ENCODE data around the gene WFS1. TPM values are rescaled to one million over a fixed set of nuclear protein-coding genes. Genes with fewer than 3 reads are reported as not detected.

WFS1 gene
- total RNA-seq, 1 donor from 2014 or later, result 14.0 TPM

DNA sequence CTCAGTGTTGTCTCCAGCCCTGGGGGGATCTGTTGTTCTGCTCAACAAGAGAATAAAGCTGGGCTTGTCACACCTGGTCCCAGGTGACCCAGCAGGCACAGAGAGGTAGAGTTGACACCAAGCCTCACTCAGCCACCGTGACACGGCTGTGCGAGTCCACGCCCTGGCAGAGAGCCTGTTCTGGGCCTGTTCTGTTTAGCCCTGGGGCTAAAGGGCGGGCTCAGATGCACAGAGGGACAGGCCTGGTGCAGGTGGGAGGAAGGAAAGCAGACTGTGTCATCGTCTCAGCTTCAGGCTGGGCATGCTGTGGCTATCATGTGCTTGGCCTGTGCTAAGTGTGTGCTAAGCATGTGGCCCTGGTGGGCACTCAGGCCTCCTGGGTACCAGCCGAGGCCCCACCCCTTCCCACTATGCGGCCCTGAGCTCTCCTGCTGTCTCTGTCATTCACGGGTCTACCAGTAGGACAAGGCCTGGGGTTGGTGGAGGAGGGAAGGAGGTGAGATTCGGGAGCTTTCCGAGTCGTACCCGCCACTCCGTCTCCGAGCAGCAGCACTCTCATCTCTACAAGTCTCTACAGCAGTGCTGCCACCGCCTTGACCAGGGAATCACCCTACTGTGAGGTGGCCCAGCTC is 10.8 kb downstream of the WFS1 start:
- DNase-seq, result peak; percentile 55

DNA sequence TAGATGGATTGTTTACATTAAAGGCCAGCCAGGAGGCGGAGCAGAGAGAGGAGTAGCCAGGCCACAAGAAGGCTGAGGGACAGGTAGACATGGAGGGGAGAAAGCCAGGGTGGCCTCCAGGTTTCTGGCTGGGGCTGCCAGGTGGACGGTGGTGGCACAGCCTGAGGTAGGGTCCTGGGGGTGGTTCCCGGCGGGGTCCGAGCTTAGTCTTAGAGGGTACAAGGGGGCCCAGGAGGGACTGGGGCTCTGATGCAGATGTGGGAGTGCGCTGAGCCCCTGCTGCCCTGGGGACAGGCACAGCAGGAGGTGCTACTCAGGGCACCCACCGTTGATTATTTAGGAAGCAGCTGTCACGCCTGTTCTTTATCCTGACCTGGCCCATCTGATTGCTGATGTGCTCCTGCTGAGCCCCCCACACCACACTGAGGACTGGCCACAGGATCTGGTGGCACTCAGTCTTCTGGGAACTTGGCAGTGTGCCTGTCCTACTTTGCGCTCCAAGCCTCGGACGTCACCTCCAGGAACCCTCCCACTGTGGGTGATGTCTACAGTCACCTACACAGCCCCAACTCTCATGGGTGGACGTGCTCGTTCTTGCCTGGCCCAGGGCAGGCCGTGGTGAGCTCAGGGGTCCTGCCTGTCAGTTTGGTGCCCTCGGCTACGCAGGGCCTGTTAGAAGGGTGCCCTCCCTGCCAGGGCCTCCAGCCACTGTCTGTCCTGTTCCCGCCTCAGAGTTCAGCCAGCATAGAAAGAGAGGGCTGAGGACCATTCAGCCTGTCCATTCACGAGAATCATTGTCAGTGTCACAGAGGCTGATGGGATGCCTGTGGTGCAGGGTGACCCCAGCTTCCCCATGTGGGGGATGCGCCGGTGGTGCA is 12.0 kb downstream of the WFS1 start:
- DNase-seq, result peak; percentile 28

DNA sequence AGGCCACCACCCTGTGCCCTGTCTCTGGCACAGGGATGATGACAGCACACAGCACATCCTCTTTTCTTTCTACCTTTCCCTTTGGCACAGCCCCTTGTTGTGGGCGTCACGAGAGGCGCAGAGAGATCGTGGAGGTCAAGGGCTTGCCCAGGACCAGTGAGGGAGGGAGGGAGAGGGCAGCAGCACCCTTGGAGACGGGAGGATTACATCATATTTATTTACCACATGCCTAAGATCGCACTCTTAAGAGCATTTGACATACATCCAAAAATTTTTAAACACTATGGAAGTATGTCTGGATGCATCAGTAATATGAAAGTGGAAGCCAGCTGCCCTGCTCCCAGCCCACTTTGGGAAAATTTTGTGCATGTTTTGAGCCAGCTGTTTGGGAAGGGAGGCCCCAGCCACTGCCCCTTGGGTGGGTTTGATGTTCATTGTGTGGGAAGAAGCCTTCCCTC is 12.7 kb downstream of the WFS1 start:
- DNase-seq, result no peak

DNA sequence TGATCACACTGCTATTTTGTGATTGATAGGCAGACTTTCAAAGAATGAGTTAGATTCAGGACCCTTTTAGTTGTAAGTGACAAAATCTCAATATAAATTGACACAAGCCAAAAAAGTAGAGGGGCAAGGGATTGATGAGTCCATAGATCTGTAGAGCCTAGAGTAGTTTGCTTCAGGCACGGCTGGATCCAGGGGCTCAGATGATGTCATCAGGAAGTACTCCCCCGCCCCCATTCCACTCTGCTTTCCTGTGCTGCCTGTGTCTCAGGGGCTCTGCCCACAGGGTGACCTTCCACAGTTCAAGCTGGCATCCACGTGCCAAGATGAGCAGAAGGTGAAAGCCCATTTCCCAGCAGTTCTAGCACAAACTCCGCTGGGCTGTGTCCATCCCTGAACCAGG is 13.6 kb downstream of the WFS1 start:
- DNase-seq, result no peak

DNA sequence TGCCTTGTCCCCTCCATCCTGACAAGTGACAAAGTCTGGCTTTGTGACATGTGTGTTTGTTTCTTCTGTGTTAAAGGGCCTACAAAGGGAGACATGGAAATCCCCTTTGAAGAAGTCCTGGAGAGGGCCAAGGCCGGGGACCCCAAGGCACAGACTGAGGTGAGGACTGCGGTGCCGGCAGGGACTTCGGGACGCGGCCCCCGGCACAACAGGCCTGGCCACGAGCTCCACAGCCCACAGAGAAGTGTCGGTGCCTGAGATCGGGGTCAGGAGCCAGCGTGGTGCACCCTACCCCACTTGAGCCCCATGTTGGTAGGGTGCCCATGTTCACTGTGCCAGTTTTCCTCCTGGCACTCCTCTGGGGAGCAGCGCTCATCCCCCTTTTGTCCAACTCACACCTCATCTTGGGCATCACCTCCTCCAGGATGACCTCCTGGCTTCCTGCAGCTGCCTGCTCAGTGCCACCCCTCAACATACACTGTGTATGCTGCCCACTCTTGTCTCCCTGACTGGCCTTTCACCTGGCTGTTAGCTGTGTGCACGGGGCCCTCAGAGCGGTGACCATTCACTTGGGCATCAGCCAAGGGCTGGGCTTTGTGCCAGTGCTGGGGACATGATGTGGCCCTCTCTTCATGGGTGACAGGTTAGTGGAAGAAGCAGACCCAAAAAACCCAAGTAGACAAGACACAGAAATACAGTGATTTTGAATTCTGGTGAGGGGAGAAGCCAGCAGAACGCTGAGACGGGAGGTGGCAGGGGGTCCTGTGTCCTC is 17.6 kb downstream of the WFS1 start:
- DNase-seq, result no peak

DNA sequence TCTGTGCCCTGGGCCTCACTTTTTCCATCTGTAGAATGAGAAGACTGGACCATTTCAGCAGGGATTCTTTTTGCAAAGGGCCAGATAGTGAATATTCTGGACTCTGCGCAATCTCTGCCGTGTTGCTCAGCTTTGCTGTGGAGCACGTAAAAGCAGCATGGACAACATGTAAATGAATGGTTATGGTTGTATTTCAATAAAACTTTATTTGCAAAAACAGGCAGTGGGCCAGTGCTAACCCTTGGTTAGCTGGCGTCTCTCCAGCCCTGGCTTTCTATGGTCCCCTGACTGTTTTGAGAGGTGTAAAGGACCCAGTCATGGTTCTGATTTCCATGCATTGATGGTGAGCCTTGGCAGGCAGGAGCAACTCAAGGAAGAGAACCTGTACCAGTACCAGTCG is 18.7 kb downstream of the WFS1 start:
- no peak for DNase-seq

DNA sequence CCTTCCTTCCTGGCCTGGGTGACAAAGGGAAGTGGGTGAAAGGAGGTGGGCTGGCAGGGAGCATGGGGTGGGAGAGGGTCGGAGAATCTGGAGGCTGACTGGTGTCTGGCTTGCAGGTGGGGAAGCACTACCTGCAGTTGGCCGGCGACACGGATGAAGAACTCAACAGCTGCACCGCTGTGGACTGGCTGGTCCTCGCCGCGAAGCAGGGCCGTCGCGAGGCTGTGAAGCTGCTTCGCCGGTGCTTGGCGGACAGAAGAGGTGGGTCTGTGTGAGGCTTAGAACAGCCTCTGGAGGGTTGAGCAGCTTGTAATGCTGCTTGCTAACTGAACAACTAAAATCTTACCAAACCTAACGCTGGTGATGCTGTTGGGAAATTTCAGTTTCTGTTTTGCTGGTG is 19.2 kb downstream of the WFS1 start:
- DNase-seq, result no peak

DNA sequence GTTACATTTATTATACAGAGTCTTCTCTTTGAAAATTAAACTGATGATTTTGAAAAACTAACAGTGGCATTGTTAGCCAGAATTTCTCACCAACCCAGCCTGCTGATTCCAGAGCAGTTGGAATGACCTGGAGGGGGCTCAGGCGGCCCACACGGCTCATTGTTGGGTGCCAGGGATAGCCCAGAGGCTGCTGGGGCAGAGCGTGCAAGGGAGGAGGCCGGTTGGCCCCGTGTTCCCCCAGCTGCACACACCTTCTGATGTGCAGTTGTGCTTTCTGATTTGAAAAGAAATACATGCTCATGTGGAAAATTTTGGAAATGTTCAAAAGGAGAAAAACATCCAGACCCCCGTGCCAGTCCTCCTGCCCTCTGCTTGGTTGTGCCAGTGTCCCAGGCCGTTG is 20.6 kb downstream of the WFS1 start:
- DNase-seq, result no peak

DNA sequence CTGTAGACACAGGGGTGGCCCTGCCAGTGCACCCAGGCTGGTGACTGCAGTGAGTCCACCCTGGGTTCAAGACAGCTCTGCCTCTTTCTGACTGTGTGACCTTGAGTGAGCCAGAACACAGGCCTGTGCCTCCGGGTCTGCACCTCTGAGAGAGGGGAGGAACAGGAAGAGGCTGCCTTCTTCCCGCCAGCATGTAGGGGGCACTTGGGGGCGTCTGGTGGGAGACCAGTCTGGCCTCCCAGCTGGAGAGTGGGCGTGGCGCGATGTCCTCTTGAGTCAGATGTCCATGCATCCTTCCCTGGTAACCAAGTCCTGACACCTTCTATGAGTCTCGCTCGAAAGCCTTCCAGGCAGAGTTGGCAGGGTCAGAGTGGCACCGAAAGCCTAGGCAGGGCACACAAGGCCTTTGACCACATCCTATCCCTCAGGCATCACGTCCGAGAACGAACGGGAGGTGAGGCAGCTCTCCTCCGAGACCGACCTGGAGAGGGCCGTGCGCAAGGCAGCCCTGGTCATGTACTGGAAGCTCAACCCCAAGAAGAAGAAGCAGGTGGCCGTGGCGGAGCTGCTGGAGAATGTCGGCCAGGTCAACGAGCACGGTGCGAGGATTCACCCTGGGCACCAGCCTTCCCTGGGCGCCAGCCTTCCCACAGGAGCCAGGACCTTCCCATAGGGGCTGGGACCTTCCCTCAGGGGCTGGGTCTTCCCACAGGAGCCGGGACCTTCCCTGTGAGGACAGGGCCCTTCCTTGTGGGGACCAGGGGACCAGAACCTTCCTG is 21.3 kb downstream of the WFS1 start:
- DNase-seq, result no peak

DNA sequence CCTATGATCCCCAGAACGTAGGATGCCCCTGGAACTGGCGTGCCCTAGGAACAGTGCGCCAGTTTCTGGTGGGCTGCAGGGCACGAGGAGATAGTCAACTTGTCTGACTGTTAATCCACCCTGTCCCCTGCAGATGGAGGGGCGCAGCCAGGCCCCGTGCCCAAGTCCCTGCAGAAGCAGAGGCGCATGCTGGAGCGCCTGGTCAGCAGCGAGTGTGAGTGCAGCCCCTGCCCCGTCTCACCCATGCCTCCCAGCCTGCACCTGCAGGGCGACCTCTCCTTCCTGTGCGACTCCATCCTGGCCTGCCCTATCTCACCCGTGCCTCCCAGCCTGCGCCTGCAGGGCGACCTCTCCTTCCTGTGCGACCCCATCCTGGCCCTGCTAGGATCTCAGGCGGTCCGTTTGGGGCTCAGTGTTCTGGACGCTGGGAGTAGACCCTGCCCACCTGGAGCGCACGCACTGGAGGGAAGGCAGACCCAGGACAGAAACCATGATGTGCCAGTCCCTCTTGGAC is 22.2 kb downstream of the WFS1 start:
- DNase-seq, result no peak

DNA sequence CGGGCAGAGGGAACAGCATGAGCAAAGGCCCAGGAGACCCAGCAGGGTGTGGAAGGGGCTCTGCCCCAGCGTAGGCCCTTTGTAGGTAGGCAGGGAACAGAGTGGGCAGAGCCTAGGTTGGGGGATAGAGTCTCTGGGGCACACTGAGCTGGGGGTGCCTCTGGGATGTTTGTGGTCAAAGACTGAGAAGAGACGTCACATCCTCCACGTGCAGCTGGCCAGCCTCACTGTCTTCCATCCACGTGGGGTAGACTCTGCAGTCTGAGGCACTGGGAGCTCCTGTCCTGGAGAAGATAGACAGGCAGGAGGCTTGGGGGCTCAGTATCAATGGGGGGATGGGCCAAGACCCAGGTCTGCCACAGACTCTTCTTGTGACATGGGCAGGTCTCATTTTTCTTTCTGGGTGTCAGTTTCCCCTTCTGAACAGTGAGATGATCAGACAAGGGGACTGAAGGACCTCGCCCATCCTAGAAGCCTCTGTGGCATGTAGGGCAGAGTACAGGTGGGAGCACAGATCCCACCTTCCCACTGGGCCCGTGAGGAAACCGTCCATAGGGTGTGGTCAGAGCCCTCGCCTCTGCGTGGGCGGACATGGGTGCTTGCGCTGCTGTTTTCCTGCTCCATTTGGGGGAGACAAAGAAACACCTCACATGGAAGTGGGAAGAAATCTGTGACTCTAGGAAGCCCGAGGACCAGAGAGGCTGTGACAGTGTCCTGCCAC is 22.9 kb downstream of the WFS1 start:
- DNase-seq, result no peak

DNA sequence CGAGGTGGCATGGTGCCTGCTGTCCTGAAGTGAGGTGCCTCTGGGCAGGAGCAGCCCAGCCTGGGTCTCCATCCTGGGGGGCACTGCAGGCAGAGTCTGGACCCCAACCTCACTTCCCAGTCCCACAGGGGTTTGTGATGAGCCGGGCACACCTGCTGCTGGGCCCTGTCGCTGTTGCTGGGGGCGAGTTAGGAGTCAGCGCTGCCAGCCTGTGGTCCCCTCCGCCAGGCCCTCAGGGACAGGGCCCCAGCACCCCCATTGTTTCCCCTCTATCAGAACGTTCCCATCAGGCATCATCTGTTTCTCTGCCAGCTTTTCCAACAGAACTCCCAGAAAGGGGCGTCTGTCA is 23.4 kb downstream of the WFS1 start:
- DNase-seq, result no peak

DNA sequence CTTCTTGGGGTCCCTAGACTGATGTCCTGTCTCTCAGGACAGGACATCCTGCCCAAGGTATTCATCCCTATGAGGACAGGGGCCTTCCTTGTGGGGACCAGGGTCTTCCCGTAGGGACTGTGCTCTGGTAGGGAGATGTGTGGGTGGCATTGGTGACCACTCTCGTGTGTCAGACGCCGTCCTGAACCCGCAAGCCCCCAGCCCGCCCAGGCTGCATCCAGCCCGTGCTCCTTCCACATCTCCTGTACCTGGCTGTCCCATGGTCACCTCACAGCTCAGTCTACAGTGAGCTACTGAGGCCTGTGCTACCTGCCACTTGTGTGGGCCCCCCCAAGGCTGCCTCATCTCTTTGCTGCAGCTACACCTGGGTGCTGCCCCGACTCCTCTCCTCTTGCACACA is 24.0 kb downstream of the WFS1 start:
- DNase-seq, result no peak

DNA sequence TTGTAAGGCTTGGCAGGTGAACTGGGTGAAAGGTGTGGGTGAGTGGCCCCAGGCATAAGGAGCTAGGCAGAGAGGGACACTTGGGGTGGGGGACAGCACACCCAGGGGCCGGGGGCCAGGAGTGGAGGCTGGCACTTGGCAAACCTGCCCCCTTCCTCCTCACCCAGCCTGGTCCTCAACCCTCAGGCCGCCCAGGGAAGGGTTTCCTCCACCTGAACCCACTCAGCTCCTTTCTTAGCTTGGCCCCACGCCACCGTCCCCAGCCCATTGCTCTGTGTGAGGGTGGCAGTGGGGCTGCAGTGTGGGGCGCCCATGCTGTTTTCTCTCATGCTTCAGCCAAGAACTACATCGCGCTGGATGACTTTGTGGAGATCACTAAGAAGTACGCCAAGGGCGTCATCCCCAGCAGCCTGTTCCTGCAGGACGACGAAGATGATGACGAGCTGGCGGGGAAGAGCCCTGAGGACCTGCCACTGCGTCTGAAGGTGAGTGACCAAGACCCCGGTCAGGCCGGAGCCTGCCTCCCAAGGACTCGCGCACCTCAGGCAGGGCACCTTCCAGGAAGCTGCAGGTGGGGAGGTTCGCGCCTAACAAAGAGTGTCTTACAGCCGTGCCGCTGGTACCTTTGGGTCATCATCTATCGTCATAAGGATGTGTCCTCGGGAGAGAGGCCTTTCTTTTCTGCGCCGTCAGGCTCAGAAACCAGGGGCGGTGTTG is 25.2 kb downstream of the WFS1 start:
- DNase-seq, result no peak

DNA sequence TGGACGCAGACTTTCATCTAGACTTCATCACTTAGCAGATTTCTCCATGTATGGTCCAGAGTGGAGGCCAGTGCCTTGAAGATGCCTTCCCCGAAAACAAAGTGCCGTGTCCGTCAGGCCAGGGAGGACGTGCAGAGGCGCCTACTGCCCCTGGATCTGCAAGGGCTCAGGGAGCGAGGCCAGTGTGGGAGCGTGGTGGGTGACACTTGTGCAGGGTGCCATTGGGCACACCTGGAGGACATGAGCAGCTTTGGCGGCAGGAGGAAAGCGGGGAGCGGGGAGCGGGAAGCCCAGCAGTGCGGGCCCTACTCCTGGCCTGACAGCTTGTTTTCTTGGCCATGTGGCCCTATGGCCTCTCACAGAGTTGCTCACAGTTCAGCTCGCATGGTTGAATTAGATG is 25.8 kb downstream of the WFS1 start:
- no peak for DNase-seq

DNA sequence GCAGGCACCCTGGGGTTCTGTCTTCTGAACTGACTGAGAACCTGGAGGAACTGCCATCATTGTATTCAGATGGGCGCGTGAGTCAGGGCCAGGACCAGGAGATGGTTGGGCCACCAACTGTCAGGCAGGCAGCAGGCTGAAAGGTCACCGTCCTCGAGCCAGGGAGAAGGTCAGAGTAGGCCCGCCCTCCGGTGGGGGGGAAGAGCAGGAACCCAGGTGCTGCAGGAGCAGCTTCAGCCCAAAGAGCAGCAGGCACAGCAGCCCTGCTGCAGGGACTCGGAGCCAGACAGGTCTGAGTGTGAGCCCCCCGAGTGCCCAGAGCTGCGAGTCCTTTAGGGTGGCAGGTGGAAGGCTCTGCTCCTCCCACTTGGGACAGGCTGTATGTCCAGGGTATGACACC is 26.4 kb downstream of the WFS1 start:
- DNase-seq, result no peak

DNA sequence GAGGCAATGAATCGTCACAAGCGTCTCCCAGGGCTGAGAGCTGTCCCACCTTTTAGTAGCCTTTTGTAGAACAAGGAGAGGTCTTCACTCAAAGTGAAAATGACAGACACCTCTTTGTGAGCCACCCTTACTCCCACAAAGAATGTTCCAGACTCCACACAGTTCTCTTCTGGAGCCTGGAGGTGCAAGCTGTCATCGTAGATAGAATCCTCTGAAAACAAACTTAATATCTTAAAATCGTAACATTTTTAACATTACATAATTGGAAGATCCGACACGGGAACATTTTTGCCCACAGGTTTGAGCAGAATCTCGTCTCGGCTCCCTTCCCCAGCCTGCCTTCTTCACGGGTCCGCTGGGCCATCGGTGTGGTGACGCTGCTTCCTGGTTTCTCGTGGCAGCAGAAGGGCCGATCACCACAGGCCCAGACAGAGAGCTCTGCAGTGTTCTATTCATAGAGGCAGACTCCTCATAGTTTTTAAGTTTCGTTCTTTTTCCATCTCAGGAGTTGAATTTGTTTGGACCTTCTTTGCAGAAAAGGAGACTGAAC is 27.7 kb downstream of the WFS1 start:
- no peak for DNase-seq

DNA sequence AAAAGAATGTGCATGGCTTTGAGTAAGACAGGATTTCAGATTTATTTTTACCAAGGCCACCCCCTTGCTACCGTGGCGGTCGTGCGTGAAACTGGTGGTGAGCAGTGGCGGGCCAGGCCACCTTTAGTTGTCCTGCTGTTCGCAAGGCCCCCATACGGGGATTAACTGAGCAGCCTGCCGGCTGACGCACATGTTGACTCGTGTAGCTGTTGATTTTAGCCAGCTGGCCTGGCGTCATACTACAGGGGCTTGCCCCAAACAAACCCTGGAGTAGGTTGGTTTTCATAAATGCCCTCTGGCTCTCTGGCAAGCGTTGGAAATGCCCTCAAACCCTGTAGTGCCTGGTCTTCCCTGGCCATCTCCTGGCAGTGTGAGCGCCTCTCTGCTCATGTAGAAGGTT is 28.4 kb downstream of the WFS1 start:
- DNase-seq, result peak; percentile 60

DNA sequence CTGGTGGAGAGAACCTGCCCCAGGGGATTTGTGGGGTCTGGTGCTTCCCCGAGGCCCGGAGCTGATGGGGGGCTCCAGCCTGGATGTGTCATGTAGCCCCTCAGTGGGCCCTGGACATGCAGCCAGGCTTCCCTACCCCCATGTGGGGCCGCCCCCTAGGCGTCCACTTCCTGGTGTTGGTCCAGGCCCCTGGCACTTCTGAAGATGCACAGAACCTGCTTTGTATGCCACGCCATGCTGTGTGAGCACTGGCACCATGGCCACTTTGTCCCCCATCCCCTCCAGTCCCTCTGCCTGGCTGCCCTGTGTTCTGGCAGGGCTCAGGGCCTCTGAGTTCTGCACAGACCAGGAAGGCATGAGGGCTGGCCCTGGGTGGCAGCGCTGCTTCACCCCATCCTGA is 29.2 kb downstream of the WFS1 start:
- no peak for DNase-seq

DNA sequence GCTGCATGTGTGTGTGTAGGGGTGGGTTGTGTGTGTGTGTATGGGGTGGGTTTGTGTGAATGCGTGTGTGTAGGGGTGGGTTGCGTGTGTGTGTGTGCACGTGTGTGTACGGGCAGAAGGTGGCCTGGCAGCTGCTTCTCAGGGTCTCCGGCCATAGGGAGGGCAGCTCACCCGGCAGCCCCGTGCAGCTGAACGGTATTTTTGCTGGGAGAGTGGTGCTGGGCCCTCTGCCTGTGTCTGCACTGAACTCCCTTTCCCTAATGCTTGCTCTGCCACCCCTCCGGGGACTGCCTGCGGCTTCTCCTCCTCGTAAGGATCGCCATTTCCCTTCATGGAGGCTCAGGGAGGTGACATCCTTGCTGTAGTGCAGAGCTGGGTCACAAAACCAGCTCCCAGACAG is 30.2 kb downstream of the WFS1 start:
- no peak for DNase-seq

DNA sequence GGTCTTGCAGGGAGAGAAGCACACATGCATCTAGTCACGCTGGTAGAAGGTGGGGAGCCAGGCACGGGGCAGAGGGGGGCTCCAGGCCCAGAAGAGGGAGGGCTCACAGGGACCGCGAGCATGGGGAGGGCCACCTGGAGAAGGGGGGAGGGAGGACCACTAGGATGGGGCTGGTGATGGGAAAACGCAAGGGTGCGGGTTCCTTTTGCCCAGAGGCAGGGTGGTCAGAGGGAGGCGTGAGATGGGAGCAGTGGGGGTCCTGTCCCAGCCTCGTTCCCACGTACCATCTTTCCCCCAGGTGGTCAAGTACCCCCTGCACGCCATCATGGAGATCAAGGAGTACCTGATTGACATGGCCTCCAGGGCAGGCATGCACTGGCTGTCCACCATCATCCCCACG is 30.7 kb downstream of the WFS1 start:
- no peak for DNase-seq
